Activated CD4-positive, alpha-beta T cell treated with anti-CD3 and anti-CD28 coated beads for 48 hours (primary cell): ENCODE measurements around the gene BTBD9.

Experiments
- DNase-seq: peaks from one replicate; pipeline ENCODE4 v3.0.0-alpha.2; 2020

Gene BTBD9

DNA sequence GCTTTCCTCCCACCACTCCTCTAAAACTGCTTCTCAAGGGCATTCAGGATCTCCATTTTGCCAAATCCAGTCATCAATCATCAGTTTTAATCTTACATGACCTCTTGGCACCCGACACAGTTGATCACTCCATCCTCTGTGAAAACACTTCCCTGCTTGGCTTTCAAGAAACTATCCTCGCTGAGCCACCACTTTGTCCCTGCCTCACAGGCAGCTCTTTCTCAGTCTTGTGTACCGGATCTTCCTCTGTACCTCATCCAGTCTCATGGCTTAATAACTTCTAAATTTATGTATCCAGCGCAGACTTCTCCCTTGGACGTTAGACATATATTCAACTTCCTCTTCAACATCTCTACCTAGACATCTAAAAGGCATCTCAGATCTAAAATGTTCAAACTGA lies 89.9 kb downstream of the BTBD9 start:
- no peak for DNase-seq

GRCh38 chr6:38549180-38549579 lies 90.5 kb downstream of the BTBD9 start:
- no peak for DNase-seq

DNA sequence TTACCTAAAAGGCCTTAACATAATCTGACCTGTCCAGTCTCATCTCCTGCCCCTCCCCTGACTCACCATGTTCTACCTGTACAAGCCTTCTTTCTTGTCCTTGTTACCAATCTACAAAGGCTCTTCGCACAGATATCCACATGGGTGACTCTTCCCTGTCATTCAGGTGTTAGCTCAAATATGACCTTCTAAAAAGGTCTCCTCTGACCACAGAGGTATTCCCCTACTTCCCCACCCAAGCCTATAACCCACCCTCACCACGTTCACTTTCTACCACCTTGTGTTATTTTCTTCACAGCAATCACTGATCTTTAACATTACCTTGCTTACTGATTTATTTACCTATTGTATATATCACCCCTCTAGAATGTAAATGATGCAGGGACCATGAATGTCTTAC lies 96.7 kb downstream of the BTBD9 start:
- DNase-seq = no peak

DNA sequence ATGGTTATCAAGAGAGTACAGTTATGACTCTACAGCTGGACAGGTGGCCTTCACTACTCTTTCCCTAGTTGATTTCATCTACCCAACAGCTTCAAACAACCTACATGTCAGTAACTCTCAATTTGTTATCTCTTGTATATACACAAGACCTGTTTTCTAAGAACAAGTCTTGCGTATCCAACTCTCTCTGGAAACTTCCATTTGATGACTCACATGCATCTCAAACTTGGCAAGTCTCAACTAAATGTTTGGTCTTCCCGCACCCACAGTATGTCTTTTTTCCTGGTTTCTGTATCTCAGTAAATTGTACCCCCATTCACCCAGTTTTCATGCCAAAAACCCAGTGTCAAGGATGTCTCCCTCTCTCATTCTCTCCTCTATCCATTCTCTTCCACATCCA lies 97.7 kb downstream of the BTBD9 start:
- no peak for DNase-seq

DNA sequence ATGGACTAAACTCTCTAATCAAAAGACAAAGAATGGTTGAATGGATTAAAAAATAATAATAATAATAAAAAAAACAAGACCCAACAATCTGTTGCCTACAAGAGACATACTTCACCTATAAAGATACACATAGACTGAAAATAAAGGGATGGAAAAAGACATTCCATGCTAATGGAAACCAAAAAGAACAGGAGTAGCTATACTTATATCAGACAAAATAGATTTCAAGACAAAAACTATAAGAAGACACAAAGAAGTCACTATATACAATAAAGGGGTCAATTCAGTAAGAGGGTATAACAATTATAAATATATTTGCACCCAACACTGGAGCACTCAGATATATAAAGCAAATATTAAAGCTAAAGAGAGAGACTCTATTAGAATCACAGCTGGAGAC lies 106.7 kb downstream of the BTBD9 start:
- DNase-seq = no peak

GRCh38 chr6:38531134-38531533 lies 108.6 kb downstream of the BTBD9 start:
- no peak for DNase-seq

DNA sequence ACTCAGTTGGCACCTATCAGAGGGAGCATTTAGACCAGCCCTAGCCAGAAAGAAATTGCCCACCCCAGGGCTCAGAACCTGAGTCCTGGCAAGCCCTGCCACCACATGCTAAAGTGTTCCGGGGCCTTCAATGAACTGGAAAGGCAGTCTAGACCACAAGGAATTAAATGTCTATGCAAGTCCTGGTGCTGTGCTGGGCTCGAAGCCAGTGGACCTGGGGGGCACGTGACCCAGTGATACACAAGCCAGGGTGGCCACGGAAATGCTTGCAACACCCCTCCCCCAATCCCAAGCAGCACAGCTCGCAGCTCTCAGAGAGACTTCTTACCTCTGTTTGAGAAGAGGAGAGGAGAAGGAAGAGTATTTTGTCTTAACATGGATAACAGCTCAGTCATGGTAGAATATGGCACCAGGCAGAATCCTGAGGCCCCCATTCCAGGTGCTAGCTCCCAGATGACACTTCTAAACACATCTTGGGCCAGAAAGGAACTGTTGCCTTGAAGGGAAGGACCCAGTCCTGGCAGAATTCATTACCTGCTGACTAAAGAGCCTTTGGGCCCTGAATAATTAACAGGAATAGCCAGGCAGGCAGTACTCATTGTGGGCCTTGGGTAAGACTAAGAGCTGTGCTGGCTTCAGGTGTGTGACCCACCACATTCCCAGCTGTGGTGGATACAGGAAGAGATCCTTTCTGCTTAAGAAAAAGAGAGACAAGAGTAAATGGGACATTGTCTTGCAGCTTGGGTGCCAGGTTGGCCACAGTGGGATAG lies 111.3 kb downstream of the BTBD9 start:
- DNase-seq = no peak

DNA sequence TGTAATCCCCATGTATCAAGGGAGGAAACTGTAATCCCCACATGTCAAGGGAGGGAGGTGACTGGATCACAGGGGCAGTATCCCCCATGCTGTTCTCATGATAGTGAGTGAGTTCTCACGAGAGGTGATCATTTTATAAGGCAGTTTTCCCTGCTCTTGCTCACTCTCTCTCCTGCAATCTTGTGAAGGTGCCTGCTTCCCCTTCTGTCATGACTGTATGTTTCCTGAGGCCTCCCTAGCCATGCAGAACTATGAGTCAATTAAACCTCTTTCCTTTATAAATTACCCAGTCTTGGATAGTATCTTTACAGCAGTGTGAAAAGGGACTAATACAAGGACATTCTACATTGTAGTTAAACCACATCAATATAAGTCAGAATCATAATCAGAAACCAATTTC lies 112.4 kb downstream of the BTBD9 start:
- no peak for DNase-seq

- no peak for DNase-seq
These were observed 113.8 kb downstream of the BTBD9 start for GRCh38 chr6:38525888-38526287.

GRCh38 chr6:38524436-38525145 lies 115.1 kb downstream of the BTBD9 start:
- no peak for DNase-seq

- DNase-seq = no peak
These were observed 117.4 kb downstream of the BTBD9 start for GRCh38 chr6:38522322-38522721.

- DNase-seq = no peak
These were observed 121.0 kb downstream of the BTBD9 start for GRCh38 chr6:38518511-38519304.

- DNase-seq = no peak
These were observed 122.7 kb downstream of the BTBD9 start for GRCh38 chr6:38517005-38517404.

GRCh38 chr6:38514399-38514798 lies 125.3 kb downstream of the BTBD9 start:
- no peak for DNase-seq

GRCh38 chr6:38512211-38512610 lies 127.5 kb downstream of the BTBD9 start:
- no peak for DNase-seq

DNA sequence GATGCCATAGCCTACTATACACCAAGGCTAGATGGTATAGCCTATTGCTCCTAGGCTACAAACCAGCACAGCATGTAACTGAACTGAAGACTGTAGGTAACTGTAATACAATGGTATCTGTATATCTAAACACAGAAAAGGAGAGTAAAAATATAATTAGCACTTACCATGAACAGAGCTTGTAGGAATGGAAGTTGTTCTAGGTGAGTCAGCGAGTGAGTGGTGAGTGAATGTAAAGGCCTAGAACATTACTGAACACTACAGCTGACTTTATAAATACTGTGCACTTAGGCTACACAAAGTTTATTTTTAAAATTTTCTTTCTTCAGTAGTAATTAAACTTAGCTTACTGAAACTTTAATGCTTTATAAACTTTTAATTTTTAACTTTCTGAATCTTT lies 129.5 kb downstream of the BTBD9 start:
- DNase-seq = no peak

DNA sequence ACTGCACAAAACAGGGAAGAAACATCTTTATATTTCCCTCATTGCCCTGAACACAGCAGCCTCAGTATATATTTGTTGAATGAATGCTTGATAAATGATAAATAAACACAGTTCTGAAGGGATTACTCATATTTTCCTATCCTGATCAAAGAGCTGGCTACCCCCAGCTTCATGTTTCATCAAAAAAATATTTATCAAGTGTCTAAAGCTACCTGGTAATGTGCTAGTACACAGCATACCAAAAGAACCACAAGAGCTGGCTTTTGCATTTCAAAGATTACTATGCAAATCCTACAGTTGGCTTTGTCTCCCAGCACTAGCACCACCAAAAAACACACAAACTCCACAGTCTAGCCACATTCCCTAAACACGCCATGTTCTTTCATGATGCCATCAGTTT lies 130.0 kb downstream of the BTBD9 start:
- DNase-seq = no peak

GRCh38 chr6:38508894-38509293 lies 130.8 kb downstream of the BTBD9 start:
- DNase-seq = no peak

- no peak for DNase-seq
These were observed 131.4 kb downstream of the BTBD9 start for GRCh38 chr6:38508286-38508685.

DNA sequence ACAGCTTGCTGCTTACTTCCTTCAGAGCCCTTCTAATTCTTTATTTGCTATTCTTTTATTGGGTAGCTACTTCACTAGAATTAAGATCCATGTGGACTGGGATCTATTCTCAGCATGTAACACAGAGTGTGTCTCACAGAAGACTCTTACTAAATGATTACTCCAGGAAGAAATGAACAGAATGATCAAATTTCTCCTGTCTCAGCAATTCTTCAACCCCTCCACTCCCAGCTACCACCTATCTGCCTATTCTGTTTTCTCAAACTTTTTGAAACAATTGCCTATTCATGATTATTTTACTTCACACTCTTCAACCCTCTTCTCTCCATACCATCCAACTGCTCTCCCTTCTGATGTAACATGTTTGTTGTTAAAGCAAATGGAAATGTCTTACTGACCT lies 132.6 kb downstream of the BTBD9 start:
- no peak for DNase-seq

DNA sequence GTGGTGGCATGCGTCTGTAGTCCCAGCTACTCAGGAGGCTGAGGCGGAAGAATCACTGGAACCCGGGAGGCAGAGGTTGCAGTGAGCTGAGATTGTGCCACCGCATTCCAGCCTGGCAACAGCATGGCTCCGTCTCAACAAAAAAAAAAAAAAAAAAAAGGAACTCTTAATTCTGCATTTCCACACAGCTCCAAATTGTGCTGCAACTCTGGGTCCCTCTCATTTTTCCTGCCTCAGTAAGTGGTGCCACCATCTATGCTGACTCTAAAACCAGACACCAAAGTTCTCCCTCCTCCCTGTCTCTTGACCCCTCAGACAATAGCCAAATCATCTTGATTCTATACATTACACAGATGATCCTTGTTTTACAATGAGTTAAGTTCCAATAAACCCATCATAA lies 133.9 kb downstream of the BTBD9 start:
- no peak for DNase-seq

DNA sequence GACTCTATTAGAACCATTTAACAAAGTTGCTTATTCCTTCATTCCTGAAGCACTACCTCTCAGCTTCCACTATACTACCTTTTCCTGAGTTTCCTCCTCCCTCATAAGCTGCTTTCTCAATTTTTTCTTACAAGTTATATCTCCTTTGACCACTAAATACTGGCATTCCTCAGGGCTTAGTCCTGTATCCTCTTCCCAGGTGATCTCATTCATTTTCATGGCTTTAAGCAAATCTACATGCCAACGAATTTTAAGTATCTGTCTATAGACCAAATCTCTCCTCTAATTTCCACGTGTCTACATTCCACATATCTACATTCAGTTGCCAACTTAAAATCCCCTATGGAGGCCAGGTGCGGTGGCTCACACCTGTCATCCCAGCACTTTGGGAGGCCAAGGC lies 134.7 kb downstream of the BTBD9 start:
- DNase-seq = no peak

DNA sequence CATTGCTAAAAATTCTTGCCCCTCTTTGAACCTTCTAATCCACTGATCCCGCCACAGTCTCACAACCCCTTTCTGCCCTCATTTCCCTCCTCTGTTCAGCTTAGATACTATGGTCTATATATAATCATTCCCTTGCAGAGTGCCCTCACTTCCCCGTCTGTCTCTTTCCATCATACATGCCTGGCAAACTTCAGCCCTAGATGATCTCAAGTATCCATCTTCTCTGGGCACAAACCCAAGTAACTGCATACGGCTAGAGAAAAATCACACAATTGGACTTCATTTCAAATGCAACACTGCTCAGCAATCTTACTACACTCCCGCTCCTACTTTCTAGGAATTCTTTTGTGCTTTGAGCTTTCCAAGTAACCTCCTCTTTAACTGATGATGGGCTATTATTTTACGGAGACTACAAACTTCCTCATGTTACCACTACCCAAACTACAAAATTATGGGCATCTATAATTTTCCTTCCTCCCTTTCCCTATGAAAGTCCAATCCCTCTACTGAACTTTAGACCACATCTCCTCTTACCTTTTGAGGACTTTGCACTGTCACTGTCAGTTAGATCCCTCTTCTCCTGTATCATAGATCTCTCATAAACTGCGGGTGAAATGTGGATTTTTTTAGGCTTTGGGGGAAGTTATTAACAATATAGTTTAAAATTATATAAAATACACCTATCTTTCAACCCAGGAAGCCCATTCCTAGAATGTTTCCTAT lies 135.6 kb downstream of the BTBD9 start:
- DNase-seq = no peak
